ENCODE data around the gene DNAH14.

DNA sequence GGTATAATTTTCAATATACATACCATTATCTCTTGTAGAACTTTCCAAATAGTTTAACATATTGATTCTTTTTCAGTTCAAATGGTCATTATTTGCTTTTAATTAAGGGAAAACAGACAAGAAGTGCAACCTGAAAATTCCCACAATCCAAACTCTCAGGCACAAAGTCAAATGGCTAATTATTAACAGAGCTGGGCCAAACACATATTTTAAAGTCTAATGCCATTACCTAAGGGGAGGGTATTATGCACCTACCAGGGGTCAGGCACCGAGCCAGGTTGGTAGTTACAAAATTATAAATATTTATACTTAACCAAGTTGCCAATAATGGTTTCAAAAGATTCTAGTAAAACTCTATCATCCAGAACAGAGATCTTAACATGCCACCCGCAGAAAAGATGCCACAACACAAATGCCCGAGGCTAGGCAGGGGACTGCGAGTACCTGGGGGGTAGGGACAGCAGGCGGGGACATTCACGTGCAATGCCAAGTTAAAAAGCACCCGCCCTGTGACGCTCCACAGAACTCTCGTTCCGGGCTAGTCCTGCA lies 483.4 kb downstream of the DNAH14 start:
- TF ChIP-seq, protein P1, sequence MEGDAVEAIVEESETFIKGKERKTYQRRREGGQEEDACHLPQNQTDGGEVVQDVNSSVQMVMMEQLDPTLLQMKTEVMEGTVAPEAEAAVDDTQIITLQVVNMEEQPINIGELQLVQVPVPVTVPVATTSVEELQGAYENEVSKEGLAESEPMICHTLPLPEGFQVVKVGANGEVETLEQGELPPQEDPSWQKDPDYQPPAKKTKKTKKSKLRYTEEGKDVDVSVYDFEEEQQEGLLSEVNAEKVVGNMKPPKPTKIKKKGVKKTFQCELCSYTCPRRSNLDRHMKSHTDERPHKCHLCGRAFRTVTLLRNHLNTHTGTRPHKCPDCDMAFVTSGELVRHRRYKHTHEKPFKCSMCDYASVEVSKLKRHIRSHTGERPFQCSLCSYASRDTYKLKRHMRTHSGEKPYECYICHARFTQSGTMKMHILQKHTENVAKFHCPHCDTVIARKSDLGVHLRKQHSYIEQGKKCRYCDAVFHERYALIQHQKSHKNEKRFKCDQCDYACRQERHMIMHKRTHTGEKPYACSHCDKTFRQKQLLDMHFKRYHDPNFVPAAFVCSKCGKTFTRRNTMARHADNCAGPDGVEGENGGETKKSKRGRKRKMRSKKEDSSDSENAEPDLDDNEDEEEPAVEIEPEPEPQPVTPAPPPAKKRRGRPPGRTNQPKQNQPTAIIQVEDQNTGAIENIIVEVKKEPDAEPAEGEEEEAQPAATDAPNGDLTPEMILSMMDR (tag by site-specific recombination; IDR thresholded peaks at IDR 0.05), result no peak
- TF ChIP-seq ZNF114 (tag by site-specific recombination; IDR thresholded peaks at IDR 0.05) (no peak), GLI2 (tag by site-specific recombination; IDR thresholded peaks at IDR 0.05; ENCODE audit: borderline replicate concordance, low read depth) (no peak), KLF9 (tag by site-specific recombination; IDR thresholded peaks at IDR 0.05; ENCODE audit: low read depth) (no peak), ZNF335 (tag by site-specific recombination; conservative IDR thresholded peaks at IDR 0.05) (no peak)
- TF ChIP-seq, protein P2, sequence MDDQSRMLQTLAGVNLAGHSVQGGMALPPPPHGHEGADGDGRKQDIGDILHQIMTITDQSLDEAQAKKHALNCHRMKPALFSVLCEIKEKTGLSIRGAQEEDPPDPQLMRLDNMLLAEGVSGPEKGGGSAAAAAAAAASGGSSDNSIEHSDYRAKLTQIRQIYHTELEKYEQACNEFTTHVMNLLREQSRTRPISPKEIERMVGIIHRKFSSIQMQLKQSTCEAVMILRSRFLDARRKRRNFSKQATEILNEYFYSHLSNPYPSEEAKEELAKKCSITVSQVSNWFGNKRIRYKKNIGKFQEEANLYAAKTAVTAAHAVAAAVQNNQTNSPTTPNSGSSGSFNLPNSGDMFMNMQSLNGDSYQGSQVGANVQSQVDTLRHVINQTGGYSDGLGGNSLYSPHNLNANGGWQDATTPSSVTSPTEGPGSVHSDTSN (CRISPR knock-in tag; IDR thresholded peaks at IDR 0.05), result no peak
